Liver (tissue), 3 donors: Measurements from ENCODE around the gene PHF2.

ENCODE experiments used
- EGR1 ChIP-seq, 2 donors: IDR thresholded peaks; 2 replicates each; pipeline ENCODE4 v1.6.1; 2016 to 2018; ENCODE audit warnings: antibody characterized with exemption in 2 of 2, low read depth in 2 of 2
- FOXA1 ChIP-seq: IDR thresholded peaks from 2 replicates; pipeline ENCODE4 v1.6.1; 2016; ENCODE audit warnings: antibody characterized with exemption
- GABPA ChIP-seq, 2 donors: IDR thresholded peaks in 1 of 2; conservative IDR thresholded peaks in 1 of 2; 2 replicates each; pipeline ENCODE4 v1.6.1; 2016; ENCODE audit warnings: antibody characterized with exemption in 2 of 2, mild to moderate bottlenecking in 1 of 2, moderate library complexity in 1 of 2
- JUND ChIP-seq, 2 donors: IDR thresholded peaks; 2 replicates each; pipeline ENCODE4 v1.6.1; 2016; ENCODE audit warnings: antibody characterized with exemption in 2 of 2
- NR2F2 ChIP-seq: IDR thresholded peaks from 2 replicates; pipeline ENCODE4 v1.6.1; 2016; ENCODE audit warnings: antibody characterized with exemption
- RAD21 ChIP-seq, 2 donors: IDR thresholded peaks; 2 replicates each; pipeline ENCODE4 v1.6.1; 2016; ENCODE audit warnings: antibody characterized with exemption in 2 of 2, mild to moderate bottlenecking in 2 of 2
- SP1 ChIP-seq: IDR thresholded peaks from 2 replicates; pipeline ENCODE4 v1.6.1; 2018; ENCODE audit warnings: antibody characterized with exemption, mild to moderate bottlenecking
- TAF1 ChIP-seq: conservative IDR thresholded peaks from 2 replicates; pipeline ENCODE4 v1.6.1; 2016; ENCODE audit warnings: antibody characterized with exemption, mild to moderate bottlenecking
- TF ChIP-seq, protein P1 (sequence below): fragments of 150-350 bp; IDR thresholded peaks from 2 replicates; pipeline ENCODE4 v1.5.1; 2017; ENCODE audit warnings: improper control_type of control experiment, low read depth, low read length; ENCODE audit not compliant: missing input control
- TF ChIP-seq, protein P2 (sequence below): IDR thresholded peaks from 2 replicates; pipeline ENCODE4 v1.6.1; 2016; ENCODE audit warnings: antibody characterized with exemption
- TF ChIP-seq, protein P3 (sequence below): IDR thresholded peaks from 2 replicates; pipeline ENCODE4 v1.6.1; 2016; ENCODE audit warnings: antibody characterized with exemption
- donor health status: healthy.
- donor health status: healthy.

DNA sequence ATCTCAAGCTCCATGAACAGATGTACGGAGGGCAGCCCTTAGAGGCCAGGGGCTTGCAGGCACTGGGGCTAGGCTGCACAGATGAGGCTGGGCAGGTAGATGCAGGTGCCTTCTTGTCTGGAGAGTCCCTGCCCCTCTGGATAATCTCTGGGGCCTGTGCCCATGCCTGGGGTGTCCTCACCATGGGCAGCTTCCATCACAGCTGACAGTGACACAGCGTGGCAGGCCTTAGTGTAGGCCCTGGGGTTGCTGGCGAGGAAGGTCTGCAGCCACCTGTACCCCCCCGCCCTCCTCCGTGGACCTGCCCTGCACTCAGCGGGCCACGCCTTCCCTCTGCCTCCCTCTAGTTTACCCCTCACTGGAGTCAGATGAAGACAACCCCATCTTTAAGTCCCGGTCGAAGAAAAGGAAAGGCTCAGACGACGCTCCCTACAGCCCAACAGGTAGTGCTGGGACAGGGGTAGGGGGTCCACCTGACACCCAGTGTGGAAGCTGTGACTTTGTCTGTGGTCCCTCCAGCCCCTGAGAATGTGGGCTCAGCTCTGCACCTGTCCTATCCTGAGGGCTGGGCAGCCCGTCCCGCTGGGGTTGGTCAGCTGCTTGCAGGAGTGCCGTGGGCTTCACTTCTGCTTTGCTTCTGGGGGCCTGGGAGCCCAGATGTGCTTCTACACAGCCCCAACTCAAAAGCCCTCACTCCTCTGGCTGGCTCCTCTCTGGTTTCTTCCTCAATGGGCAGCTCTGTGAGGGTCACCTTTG is 98.4 kb downstream of the PHF2 start:
- TF ChIP-seq, protein P1, sequence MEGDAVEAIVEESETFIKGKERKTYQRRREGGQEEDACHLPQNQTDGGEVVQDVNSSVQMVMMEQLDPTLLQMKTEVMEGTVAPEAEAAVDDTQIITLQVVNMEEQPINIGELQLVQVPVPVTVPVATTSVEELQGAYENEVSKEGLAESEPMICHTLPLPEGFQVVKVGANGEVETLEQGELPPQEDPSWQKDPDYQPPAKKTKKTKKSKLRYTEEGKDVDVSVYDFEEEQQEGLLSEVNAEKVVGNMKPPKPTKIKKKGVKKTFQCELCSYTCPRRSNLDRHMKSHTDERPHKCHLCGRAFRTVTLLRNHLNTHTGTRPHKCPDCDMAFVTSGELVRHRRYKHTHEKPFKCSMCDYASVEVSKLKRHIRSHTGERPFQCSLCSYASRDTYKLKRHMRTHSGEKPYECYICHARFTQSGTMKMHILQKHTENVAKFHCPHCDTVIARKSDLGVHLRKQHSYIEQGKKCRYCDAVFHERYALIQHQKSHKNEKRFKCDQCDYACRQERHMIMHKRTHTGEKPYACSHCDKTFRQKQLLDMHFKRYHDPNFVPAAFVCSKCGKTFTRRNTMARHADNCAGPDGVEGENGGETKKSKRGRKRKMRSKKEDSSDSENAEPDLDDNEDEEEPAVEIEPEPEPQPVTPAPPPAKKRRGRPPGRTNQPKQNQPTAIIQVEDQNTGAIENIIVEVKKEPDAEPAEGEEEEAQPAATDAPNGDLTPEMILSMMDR = no peak
- TF ChIP-seq, protein P2, sequence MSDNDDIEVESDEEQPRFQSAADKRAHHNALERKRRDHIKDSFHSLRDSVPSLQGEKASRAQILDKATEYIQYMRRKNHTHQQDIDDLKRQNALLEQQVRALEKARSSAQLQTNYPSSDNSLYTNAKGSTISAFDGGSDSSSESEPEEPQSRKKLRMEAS = no peak
- no peak for TF ChIP-seq TAF1
- TF ChIP-seq, protein P3, sequence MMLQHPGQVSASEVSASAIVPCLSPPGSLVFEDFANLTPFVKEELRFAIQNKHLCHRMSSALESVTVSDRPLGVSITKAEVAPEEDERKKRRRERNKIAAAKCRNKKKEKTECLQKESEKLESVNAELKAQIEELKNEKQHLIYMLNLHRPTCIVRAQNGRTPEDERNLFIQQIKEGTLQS = no peak
- TF ChIP-seq SP1 = no peak
- no peak for TF ChIP-seq EGR1 (IDR thresholded peaks at IDR 0.05; ENCODE audit: low read depth in 2 of 2)
- no peak for TF ChIP-seq RAD21 (IDR thresholded peaks at IDR 0.05)
- TF ChIP-seq JUND (IDR thresholded peaks at IDR 0.05) = no peak
- TF ChIP-seq NR2F2 = no peak
- no peak for TF ChIP-seq FOXA1
- TF ChIP-seq GABPA (IDR thresholded peaks at IDR 0.05 in 1 of 2, conservative IDR thresholded peaks at IDR 0.05 in 1 of 2) = no peak
